Karpas-422 (cell line): ENCODE results near the gene ABO. TPM values are rescaled to one million over a fixed set of nuclear protein-coding genes. Genes with fewer than 3 reads are reported as not detected.
"Not testable (repeated sequence)": the region's sequence is repeated elsewhere in the genome, so short reads cannot be mapped to it uniquely, and the experiment has no call there.

ENCODE experiments used
- DNase-seq: peaks from one replicate; pipeline ENCODE4 v3.0.0-alpha.2; 2015
- H2AFZ ChIP-seq: fragments of 200-600 bp; sonication (generic); 2 replicates; pipeline ENCODE4 v1.6.1; 2014; ENCODE audit warnings: antibody characterized with exemption, low read length, mixed read lengths
- H3K27ac ChIP-seq: fragments of 200-600 bp; sonication (generic); 2 replicates; pipeline ENCODE4 v1.5.1; 2014; ENCODE audit warnings: mild to moderate bottlenecking, low read length, moderate library complexity
- H3K27me3 ChIP-seq: fragments of 200-600 bp; sonication (generic); 2 replicates; pipeline ENCODE4 v1.6.1; 2014; ENCODE audit warnings: low read length, mixed read lengths
- H3K36me3 ChIP-seq: fragments of 200-600 bp; sonication (generic); 2 replicates; pipeline ENCODE4 v1.6.1; 2014; ENCODE audit warnings: low read length, mixed read lengths; ENCODE audit not compliant: insufficient read depth
- H3K4me1 ChIP-seq: fragments of 200-600 bp; sonication (generic); 2 replicates; pipeline ENCODE4 v1.6.1; 2014; ENCODE audit warnings: mild to moderate bottlenecking, low read length, mixed read lengths
- H3K4me2 ChIP-seq: fragments of 200-600 bp; sonication (generic); 2 replicates; pipeline ENCODE4 v1.6.1; 2014; ENCODE audit warnings: low read length, low read depth, mild to moderate bottlenecking; ENCODE audit not compliant: poor library complexity, severe bottlenecking
- H3K4me3 ChIP-seq: fragments of 200-600 bp; sonication (generic); 2 replicates; pipeline ENCODE4 v1.5.1; 2014; ENCODE audit warnings: mild to moderate bottlenecking, antibody characterized with exemption, low read length, mixed read lengths
- H3K79me2 ChIP-seq: fragments of 200-600 bp; sonication (generic); 2 replicates; pipeline ENCODE4 v1.6.1; 2014; ENCODE audit warnings: mild to moderate bottlenecking, low read length, mixed read lengths
- H3K9ac ChIP-seq: fragments of 200-600 bp; sonication (generic); 2 replicates; pipeline ENCODE4 v1.6.0; 2014; ENCODE audit warnings: low read length
- H3K9me2 ChIP-seq: fragments of 200-600 bp; sonication (generic), shearing (Covaris generic); replicated peaks from 2 replicates; pipeline ENCODE4 v1.6.0; 2014; ENCODE audit warnings: mild to moderate bottlenecking, low read length, moderate library complexity; ENCODE audit not compliant: insufficient read depth
- H3K9me3 ChIP-seq: fragments of 300-700, 200-600 bp; sonication (generic); 2 replicates; pipeline ENCODE4 v1.6.1; 2014; ENCODE audit warnings: low read length, mixed read lengths
- H4K20me1 ChIP-seq: fragments of 200-600 bp; sonication (generic); 2 replicates; pipeline ENCODE4 v1.6.1; 2014; ENCODE audit warnings: mild to moderate bottlenecking, antibody characterized with exemption, low read length, low read depth; ENCODE audit not compliant: insufficient read depth
- total RNA-seq: library from RNA; depleted of rRNA; stranded (reverse); fragments of >200 nt; shearing (Covaris generic); gene quantifications from 2 replicates; pipeline ENCODE4 v1.2.3, GENCODE V29; 2014; ENCODE audit warnings: low replicate concordance

ABO gene
- total RNA-seq, 1 experiment from 2014 or later = not detected

DNA sequence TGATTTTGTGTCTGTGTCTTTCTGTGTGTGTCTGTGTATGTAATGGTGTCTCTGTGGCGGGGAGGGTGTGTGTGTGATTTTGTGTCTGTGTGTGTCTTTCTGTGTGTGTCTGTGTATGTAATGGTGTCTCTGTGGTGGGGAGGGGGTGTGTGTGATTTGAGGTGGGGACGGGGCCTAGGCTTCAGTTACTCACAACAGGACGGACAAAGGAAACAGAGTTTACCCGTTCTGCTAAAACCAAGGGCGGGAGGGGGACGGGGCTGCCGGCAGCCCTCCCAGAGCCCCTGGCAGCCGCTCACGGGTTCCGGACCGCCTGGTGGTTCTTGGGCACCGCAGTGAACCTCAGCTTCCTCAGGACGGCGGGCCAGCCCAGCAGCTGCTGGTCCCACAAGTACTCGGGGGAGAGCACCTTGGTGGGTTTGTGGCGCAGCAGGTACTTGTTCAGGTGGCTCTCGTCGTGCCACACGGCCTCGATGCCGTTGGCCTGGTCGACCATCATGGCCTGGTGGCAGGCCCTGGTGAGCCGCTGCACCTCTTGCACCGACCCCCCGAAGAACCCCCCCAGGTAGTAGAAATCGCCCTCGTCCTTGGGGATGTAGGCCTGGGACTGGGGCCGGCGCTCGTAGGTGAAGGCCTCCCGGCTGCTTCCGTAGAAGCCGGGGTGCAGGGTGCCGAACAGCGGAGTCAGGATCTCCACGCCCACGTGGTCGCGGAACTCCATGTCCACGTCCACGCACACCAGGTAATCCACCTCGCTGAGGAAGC lies 19.4 kb downstream of the ABO start:
- no peak overlapping the region for H3K4me2 ChIP-seq
- no peaks in the 10 kb centered on the region for H3K36me3 ChIP-seq
- no peaks in the 10 kb centered on the region for H3K27me3 ChIP-seq
- H4K20me1 ChIP-seq = no peaks in the 10 kb centered on the region
- no peak for DNase-seq
- no peaks in the 10 kb centered on the region for H3K9me3 ChIP-seq
- no peaks in the 10 kb centered on the region for H3K9me2 ChIP-seq
- H2AFZ ChIP-seq = no peak overlapping the region
- H3K79me2 ChIP-seq = no peaks in the 10 kb centered on the region
- H3K9ac ChIP-seq = no peak overlapping the region
- H3K27ac ChIP-seq = no peak overlapping the region
- no peak overlapping the region for H3K4me3 ChIP-seq
- H3K4me1 ChIP-seq = no peaks in the 10 kb centered on the region

- Histone ChIP-seq H2AFZ (no peak overlapping the region), H3K27ac (no peak overlapping the region), H3K9me2 (no peaks in the 10 kb centered on the region), H3K4me2 (no peak overlapping the region), H3K36me3 (no peaks in the 10 kb centered on the region), H3K4me1 (no peaks in the 10 kb centered on the region), H4K20me1 (no peaks in the 10 kb centered on the region), H3K9me3 (no peaks in the 10 kb centered on the region), H3K4me3 (no peak overlapping the region), H3K9ac (no peak overlapping the region), H3K27me3 (no peaks in the 10 kb centered on the region), H3K79me2 (no peaks in the 10 kb centered on the region)
- DNase-seq = no peak
These were observed 20.5 kb downstream of the ABO start for GRCh38 chr9:133254471-133254870.

DNA sequence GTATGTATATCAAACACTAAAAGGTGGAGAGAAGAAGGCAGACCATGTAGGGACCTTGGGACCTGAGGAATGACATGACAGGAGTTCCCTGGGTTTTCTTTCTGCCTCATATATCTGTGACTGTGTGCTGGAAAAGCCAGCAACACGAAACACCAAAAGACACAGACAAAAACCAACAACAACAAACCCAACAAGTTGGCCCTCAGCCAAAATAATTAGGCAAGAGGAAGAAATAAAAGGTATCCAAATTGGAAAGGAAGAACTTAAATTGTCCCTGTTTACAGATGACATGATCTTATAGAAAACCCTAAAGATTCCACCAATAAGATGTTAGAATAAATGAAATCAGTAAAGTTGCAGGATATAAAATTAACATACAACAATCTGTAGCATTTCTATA lies 21.7 kb downstream of the ABO start:
- H3K79me2 ChIP-seq = no peaks in the 10 kb centered on the region
- no peak overlapping the region for H3K9ac ChIP-seq
- no peak overlapping the region for H3K4me3 ChIP-seq
- no peaks in the 10 kb centered on the region for H4K20me1 ChIP-seq
- no peak overlapping the region for H2AFZ ChIP-seq
- H3K4me1 ChIP-seq = no peaks in the 10 kb centered on the region
- H3K27me3 ChIP-seq = peaks cover 2% of the 10 kb centered on the region; the same call in 1 of the 2 replicates
- no peak overlapping the region for H3K27ac ChIP-seq
- H3K9me2 ChIP-seq = no peaks in the 10 kb centered on the region
- no peaks in the 10 kb centered on the region for H3K36me3 ChIP-seq
- no peak overlapping the region for H3K4me2 ChIP-seq
- H3K9me3 ChIP-seq = no peaks in the 10 kb centered on the region
- no peak for DNase-seq

DNA sequence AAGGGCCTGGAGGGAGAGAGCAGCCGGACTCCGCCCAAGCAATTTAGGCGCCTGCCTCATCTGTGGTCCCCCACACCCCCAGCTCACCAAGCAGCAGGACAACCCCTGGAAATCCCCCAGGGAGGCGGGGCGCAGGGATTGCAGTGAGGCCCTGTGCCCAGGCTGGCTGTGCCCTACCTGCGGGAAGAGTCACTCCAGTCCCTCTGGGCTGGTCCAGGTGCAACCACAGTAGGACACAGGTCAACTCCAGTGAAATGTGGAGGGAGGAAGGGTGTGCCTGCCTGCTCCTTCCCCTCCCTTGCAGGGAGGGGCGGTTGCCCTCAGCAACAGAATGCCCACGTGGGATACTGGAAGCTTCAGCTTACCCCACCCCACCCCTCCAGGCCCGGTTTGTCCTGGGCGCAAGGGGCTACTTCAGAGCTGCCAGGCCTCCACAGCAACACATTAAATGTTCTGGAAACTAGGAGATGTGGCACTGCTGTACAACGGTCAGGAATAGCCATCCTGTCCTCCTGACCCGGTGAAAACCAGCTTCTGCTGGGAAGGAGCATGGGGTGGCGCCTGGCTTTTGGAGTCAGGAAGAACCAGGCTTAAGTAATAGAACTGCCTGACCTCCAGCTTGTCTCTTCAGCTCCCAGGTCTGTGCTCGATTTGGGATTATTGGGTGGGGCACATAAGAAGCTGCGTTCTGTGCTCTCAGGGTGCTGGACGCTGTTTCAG lies 22.5 kb downstream of the ABO start:
- Histone ChIP-seq H4K20me1 (no peaks in the 10 kb centered on the region), H3K9me2 (no peaks in the 10 kb centered on the region), H3K9me3 (no peaks in the 10 kb centered on the region), H3K4me3 (no peak overlapping the region), H3K79me2 (no peaks in the 10 kb centered on the region), H2AFZ (no peak overlapping the region), H3K27ac (no peak overlapping the region), H3K9ac (no peak overlapping the region), H3K4me1 (no peaks in the 10 kb centered on the region), H3K4me2 (no peak overlapping the region), H3K27me3 (peaks cover 2% of the 10 kb centered on the region; the same call in 1 of the 2 replicates), H3K36me3 (no peaks in the 10 kb centered on the region)
- no peak for DNase-seq

DNA sequence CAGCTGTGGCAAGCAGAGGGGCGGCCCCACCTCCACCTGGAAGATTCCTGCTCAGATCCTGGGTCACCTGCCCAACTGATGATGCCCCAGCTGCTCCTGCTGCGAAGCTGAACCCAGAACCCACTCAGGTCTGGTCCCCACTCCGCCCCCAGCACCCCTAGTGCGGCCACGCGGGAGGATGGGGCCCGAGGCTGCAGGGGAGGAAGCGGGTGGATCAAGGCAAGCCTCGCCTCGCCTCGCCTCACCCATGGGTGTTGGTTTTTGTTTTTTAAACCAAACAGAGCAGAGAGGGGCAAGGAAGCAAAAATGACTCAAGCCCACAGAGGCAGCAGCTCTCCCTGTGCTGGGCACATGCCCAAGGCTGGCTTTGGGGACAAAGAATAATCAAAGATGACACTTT lies 23.2 kb downstream of the ABO start:
- Histone ChIP-seq H3K4me1 (no peaks in the 10 kb centered on the region), H4K20me1 (no peaks in the 10 kb centered on the region), H3K79me2 (no peaks in the 10 kb centered on the region), H2AFZ (no peak overlapping the region), H3K36me3 (no peaks in the 10 kb centered on the region), H3K9ac (no peak overlapping the region), H3K4me3 (no peak overlapping the region), H3K27me3 (peaks cover 2% of the 10 kb centered on the region; the same call in 1 of the 2 replicates), H3K9me3 (no peaks in the 10 kb centered on the region), H3K4me2 (no peak overlapping the region), H3K9me2 (no peaks in the 10 kb centered on the region), H3K27ac (no peak overlapping the region)
- no peak for DNase-seq

DNA sequence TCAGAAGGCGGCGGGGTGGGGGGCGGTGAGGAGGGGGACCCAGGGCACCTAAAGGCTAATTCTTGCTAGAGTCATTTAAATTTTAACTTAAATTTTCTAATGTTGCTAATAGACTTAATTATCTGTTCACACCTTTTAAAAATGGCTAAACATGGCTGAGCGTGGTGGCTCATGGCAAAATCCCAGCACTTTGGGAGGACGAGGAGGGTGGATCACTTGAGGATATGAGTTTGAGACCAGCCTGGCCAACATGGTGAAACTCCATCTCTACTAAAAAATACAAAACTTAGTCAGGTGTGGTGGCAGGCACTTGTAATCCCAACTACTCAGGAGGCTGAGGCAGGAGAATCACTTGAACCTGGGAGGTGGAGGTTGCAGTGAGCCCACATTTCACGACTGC lies 23.8 kb downstream of the ABO start:
- H3K9ac ChIP-seq, H3K4me2 ChIP-seq, H2AFZ ChIP-seq: not testable (repeated sequence)

DNA sequence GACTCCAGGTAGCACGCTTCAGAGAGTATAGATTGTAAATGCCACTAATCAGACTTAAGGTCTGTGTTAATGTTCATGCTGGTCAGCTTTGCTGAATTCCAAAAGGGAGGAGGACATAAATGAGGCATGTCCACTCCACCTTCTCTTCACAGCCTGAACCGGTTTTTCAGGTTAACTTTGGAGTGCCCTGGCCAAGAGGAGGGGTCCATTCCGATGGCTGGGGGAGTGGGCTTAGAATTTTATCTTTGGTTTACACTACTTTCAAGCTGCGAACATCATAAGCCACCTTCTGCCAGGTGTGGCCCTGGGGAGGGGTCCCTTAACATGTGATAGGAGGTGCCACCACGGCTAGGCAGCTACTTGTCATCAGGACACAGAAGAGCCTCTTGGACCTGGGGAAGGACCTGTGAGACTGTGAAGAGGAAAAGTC lies 24.2 kb downstream of the ABO start:
- H3K9me3 ChIP-seq = no peaks in the 10 kb centered on the region
- no peak overlapping the region for H2AFZ ChIP-seq
- no peak overlapping the region for H3K9ac ChIP-seq
- H3K9me2 ChIP-seq = no peaks in the 10 kb centered on the region
- no peak overlapping the region for H3K27ac ChIP-seq
- no peaks in the 10 kb centered on the region for H3K36me3 ChIP-seq
- no peaks in the 10 kb centered on the region for H4K20me1 ChIP-seq
- H3K27me3 ChIP-seq = peaks cover 2% of the 10 kb centered on the region; the same call in 1 of the 2 replicates
- no peaks in the 10 kb centered on the region for H3K4me1 ChIP-seq
- H3K4me2 ChIP-seq = no peak overlapping the region
- H3K79me2 ChIP-seq = no peaks in the 10 kb centered on the region
- no peak for DNase-seq
- H3K4me3 ChIP-seq = no peak overlapping the region

More for the DNA sequence above, 23.8 kb downstream of the ABO start:
- not testable (repeated sequence) for H3K9me3 ChIP-seq, DNase-seq, H3K4me3 ChIP-seq, H3K27me3 ChIP-seq, H3K27ac ChIP-seq, H3K79me2 ChIP-seq, H3K9me2 ChIP-seq, H3K36me3 ChIP-seq, H3K4me1 ChIP-seq, H4K20me1 ChIP-seq

- H2AFZ ChIP-seq = no peak overlapping the region
- no peaks in the 10 kb centered on the region for H3K79me2 ChIP-seq
- no peaks in the 10 kb centered on the region for H3K4me1 ChIP-seq
- no peaks in the 10 kb centered on the region for H3K36me3 ChIP-seq
- no peaks in the 10 kb centered on the region for H4K20me1 ChIP-seq
- no peak overlapping the region for H3K4me3 ChIP-seq
- no peak overlapping the region for H3K9ac ChIP-seq
- H3K4me2 ChIP-seq = no peak overlapping the region
- H3K9me3 ChIP-seq = no peaks in the 10 kb centered on the region
- H3K9me2 ChIP-seq = no peaks in the 10 kb centered on the region
- H3K27me3 ChIP-seq = peaks cover 2% of the 10 kb centered on the region; the same call in 1 of the 2 replicates
- DNase-seq = no peak
- no peak overlapping the region for H3K27ac ChIP-seq
These were observed 25.7 kb downstream of the ABO start for GRCh38 chr9:133249337-133249736.
